COR-L47 (cell line): ENCODE results near the gene ZNF768.
"Not testable (repeated sequence)": the region's sequence is repeated elsewhere in the genome, so short reads cannot be mapped to it uniquely, and the experiment has no call there.

ENCODE experiments used
- DNase-seq: peaks from one replicate; lab custom pipeline; 2025; lab: John Stamatoyannopoulos, UW

Gene ZNF768

DNA sequence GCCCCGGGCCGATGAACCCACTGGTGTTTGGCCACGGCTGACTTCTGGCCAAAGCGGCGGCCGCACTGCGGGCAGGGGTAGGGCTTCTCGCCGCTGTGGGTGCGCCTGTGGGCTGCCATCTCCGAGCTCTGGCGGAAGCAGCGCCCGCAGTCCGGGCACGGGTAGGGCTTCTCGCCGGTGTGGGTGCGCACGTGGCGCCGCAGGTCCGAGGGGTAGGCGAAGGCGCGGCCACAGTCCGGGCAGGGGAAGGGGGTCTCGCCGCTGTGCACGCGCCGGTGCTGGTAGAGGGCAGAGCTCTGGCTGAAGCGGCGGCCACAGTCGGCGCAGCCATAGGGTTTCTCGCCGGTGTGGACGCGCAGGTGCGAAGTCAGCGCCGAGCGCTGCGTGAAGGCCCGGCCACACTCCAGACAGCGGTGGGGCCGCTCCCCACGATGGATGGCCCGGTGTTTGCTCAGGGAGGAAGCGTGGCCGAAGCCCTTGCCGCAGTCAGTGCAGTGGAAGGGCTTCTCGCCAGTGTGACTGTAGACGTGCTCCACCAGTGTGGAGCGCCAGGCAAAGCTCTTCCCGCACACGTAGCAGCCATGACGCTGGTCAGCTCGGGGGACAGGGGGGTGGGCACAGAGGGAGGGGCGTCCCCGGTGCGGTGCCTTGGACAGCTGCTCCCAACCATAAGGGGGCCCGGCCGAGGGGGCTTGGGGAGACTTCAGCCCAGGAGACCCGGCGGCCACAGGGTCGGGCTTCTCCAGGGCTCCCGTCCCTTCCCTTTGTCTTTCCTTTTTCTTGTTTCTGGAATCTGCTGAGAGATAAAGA, 29.2 kb upstream of the ZNF768 start:
- no peak for DNase-seq

- DNase-seq = no peak
These were observed 28.4 kb upstream of the ZNF768 start for GRCh38 chr16:30554557-30555314.

DNA sequence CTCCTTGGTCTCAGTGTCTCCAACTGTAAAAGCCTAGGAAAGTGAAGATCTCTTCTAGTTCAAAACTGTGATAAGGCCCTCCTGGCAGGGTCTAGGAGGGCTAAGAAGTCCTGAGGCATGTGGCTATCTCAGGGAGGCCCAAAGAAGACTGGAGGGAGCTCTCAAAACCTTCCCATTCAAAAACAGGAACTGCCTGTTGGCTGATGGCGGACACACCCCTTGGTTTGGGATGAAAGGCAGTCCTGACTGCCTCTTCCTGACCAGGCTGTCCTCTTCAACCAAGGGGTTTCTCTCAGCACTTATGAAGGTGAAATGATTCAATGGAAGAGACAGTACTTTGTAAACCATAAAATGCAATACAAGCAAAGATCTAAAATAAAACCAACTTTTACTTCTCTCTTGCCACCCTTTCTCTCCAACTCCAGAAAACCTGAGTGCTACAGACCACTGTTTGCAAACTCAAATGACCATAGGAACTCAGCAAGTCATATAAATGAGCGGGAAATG, 27.1 kb upstream of the ZNF768 start:
- DNase-seq = no peak

DNA sequence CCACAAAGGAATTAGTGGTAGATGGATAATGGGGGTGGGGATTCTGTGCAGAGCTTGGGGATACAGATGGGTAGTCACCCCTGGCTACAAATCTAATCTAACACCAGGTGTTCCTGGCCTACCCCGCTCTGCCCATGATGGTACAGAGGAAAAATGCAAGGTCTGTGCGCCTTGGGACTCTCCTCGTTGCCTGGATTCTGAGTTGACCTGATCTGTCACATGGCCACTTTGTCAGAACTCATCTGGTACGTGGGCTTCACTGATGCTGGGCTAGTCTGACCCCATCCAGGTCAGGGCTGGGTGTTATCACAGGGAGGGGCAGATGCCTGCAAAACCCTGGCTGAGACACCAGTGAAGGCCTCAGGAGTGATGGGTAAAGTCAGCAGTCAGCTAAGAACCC, 26.6 kb upstream of the ZNF768 start:
- no peak for DNase-seq

- DNase-seq = no peak
These were observed 25.4 kb upstream of the ZNF768 start for GRCh38 chr16:30551781-30552180.

- no peak for DNase-seq
These were observed 22.3 kb upstream of the ZNF768 start for GRCh38 chr16:30548416-30549253.

- DNase-seq = no peak
These were observed 19.7 kb upstream of the ZNF768 start for GRCh38 chr16:30546115-30546514.

GRCh38 chr16:30543067-30543466, 16.7 kb upstream of the ZNF768 start:
- no peak for DNase-seq

- no peak for DNase-seq
These were observed 15.3 kb upstream of the ZNF768 start for GRCh38 chr16:30541502-30542329.

DNA sequence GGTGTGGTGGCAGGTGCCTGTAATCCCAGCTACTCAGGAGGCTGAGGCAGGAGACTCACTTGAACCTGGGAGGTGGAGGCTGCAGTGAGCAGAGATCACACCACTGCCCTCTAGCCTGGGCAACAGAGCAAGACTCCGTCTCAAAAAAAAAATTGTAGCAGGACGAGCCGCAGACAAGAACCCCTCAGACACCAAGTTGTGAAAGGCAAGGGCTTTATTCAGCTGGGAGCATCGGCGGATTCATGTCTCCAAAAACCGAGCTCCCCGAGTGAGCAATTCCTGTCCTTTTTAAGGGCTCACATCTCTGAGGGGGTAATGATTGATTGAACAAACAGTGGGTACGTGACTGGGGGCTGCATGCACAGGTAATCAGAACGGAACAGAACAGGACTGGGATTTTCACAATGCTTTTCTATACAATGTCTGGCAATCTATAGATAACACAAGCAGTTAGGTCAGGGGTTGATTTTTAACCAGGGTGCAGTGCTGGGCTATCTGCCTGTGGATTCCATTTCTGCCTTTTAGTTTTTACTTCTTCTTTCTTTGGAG, 14.6 kb upstream of the ZNF768 start:
- DNase-seq = not testable (repeated sequence)

GRCh38 chr16:30539986-30540526, 13.7 kb upstream of the ZNF768 start:
- DNase-seq = not testable (repeated sequence)

DNA sequence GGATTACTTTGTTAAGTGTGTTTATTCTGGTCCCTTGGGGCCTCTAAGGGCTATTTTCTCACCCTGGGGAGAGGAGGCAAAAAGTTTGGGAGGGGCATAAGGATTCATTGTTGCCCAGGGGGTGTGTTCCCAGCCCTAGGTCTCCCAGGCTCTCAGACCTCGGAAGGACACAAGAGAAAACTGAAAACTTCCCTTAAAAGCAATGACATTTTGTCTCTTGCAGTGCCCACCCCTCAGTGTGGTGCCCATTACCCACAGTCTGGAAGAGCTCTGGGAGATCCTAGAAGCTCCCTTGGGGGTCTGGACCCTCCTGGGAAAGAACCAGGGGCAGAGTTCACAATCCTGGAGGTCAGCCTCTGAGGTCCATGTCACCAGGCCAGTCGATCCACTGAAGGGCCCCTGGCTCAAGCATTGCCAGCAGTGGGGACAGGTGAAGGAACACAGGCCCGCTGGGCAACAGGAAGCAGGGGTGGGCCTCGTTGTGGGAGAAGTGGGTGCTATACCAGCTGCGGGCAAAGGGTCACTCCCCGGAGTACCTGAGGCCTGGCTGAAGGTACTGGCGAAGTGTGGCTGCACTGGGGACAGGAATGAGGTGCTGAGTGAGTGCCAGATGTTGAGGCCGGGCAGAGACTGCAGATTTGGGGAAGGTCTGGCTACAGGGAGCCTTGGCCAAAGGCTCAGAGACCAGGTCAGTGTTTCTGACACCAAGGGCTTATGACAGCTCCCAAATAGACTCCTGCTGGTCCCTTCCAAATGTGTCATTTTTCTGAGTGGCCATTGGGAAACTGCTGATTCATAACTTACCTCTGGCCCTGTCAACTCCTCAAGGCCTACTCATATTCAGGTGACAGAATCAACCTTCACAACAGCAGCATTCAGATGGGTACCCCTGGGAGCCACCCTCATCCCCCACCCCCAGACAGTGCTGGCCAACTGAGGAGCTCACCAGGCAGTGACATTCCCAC, 12.9 kb upstream of the ZNF768 start:
- DNase-seq = no peak

GRCh38 chr16:30536391-30537024, 10.1 kb upstream of the ZNF768 start:
- DNase-seq = not testable (repeated sequence)

GRCh38 chr16:30535777-30536190, 9.4 kb upstream of the ZNF768 start:
- peak; percentile 82 for DNase-seq

- DNase-seq = peak; percentile 57
These were observed 8.9 kb upstream of the ZNF768 start for GRCh38 chr16:30535106-30535776.

- DNase-seq = peak; percentile 90
These were observed 8.2 kb upstream of the ZNF768 start, which contains the start of gene ZNF747 for GRCh38 chr16:30534368-30535105. TSS of gene ZNF747 (minus strand) at chr16:30534858. CDS start at chr16:30534679, 179 bp downstream.

- no peak for DNase-seq
These were observed 7.5 kb upstream of the ZNF768 start for GRCh38 chr16:30533748-30534367.
